Activated CD4-positive, alpha-beta T cell treated with anti-CD3 and anti-CD28 coated beads, Interleukin-2, Interleukin-6, amounts not matched to agents 100 ng/mL and 50 ng/mL, durations not matched to agents 16 hours and 8 hours (primary cell): ENCODE measurements around the gene MAZ.
A peak's percentile ranks its signal among the peaks of the same experiment; 100 is the strongest.
"Not testable (repeated sequence)": the region's sequence is repeated elsewhere in the genome, so short reads cannot be mapped to it uniquely, and the experiment has no call there.

Experiments
- DNase-seq: peaks from one replicate; pipeline ENCODE4 v3.0.0-alpha.2; 2020

The MAZ gene

GRCh38 chr16:29784901-29785500 lies 21.3 kb upstream of the MAZ start:
- DNase-seq: peak; percentile 80

GRCh38 chr16:29787155-29787554 lies 19.2 kb upstream of the MAZ start:
- not testable (repeated sequence) for DNase-seq

GRCh38 chr16:29789775-29790182 lies 16.6 kb upstream of the MAZ start:
- DNase-seq: no peak

- DNase-seq: peak; percentile 100
These were observed 16.0 kb upstream of the MAZ start, which contains the start of gene KIF22 for GRCh38 chr16:29790183-29790948. KIF22 (plus strand) TSS chr16:29790751; CDS start chr16:29790760, 9 bp downstream.

- DNase-seq: no peak
These were observed 15.1 kb upstream of the MAZ start for GRCh38 chr16:29790949-29791844.

GRCh38 chr16:29791845-29792807 lies 14.2 kb upstream of the MAZ start:
- DNase-seq: no peak

GRCh38 chr16:29793153-29793552 lies 13.2 kb upstream of the MAZ start:
- DNase-seq: not testable (repeated sequence)

- no peak for DNase-seq
These were observed 12.1 kb upstream of the MAZ start for GRCh38 chr16:29794231-29794710.

GRCh38 chr16:29802416-29802935 lies 3.9 kb upstream of the MAZ start:
- no peak for DNase-seq

- no peak for DNase-seq
These were observed 2.3 kb upstream of the MAZ start for GRCh38 chr16:29804020-29804419.

GRCh38 chr16:29804455-29805231 lies 1.7 kb upstream of the MAZ start:
- DNase-seq: no peak

- peak; percentile 98 for DNase-seq
These were observed 864 bp upstream of the MAZ start for GRCh38 chr16:29805232-29806098.

- peak; percentile 77 for DNase-seq
These were observed 504 bp downstream of the MAZ start for GRCh38 chr16:29806641-29807425.

- DNase-seq: peak; percentile 94
These were observed 1.3 kb downstream of the MAZ start for GRCh38 chr16:29807426-29808218.

- DNase-seq: peak; percentile 46
These were observed 2.0 kb downstream of the MAZ start for GRCh38 chr16:29808219-29808900.

- no peak for DNase-seq
These were observed 2.9 kb downstream of the MAZ start for GRCh38 chr16:29809031-29809747.
